Measurements from ENCODE around the gene IGFBP3. TPM values are rescaled to one million over a fixed set of nuclear protein-coding genes. Genes with fewer than 3 reads are reported as not detected.
A peak's percentile ranks its signal among the peaks of the same experiment; 100 is the strongest.

IGFBP3 gene
- total and polyA plus RNA-seq, 2 of the 13 experiments (the other 11 are each of a cell fraction or from before 2014, with no cell fraction given) = 57.5 TPM; not detected in 1

GRCh38 chr7:45917064-45917463 lies 4.0 kb downstream of the IGFBP3 start:
- ATAC-seq (no peak), DNase-seq (ENCODE audit: low spot score) (no peak), FAIRE-seq (no peak)
- no peaks in the 10 kb centered on the region for H3K9me3 ChIP-seq (ENCODE audit: low read length)
- no peak for TF ChIP-seq ZBTB21 (CRISPR knock-in tag; IDR thresholded peaks at IDR 0.05)
- TF ChIP-seq, protein P1, sequence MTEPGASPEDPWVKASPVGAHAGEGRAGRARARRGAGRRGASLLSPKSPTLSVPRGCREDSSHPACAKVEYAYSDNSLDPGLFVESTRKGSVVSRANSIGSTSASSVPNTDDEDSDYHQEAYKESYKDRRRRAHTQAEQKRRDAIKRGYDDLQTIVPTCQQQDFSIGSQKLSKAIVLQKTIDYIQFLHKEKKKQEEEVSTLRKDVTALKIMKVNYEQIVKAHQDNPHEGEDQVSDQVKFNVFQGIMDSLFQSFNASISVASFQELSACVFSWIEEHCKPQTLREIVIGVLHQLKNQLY (CRISPR knock-in tag; IDR thresholded peaks at IDR 0.05) = no peak
- WGBS (ENCODE audit: low lambda C conversion rate) = 59% methylated on average over 12 of the region's 14 CpGs
- no peak overlapping the region for H3K9ac ChIP-seq (ENCODE audit: insufficient read depth, low read depth, low read length)
- POLR2A ChIA-PET = no interaction called here
- H3K4me3 ChIP-seq (replicated peaks in 1 of 3; ENCODE audit: insufficient read depth in 1 of 3, low read depth in 2 of 3, low read length in 3 of 3) = no peak overlapping the region
- H2AFZ ChIP-seq (ENCODE audit: low read length) = no peak overlapping the region
- BruUV-seq (replicated peaks) = no TSS peak
- H3K4me1 ChIP-seq (ENCODE audit: insufficient read depth, low read length) = peaks cover 16% of the 10 kb centered on the region
- in situ Hi-C loops (cut with HindIII; ENCODE audit: extremely low pct_ligation_motif_present, low pct_unique_long_range_greater_than_20kb) (loop anchor here (10.0 kb wide), 1 partner anchor 1268 kb away; no protein-coding TSS in a partner anchor), intact Hi-C loops (cut with micrococcal nuclease; ENCODE audit: unreplicated experiment) (loop anchor here (1.0 kb wide), 1 partner anchor 435 kb away; no protein-coding TSS in a partner anchor)
- no peak overlapping the region for H3K4me2 ChIP-seq (ENCODE audit: low read depth, low read length)
- H3K36me3 ChIP-seq (replicated peaks in 1 of 2; ENCODE audit: control insufficient read depth in 1 of 2, insufficient read depth in 2 of 2, low read length in 2 of 2) = no peaks in the 10 kb centered on the region
- H3K79me2 ChIP-seq (ENCODE audit: insufficient read depth, low read length) = no peaks in the 10 kb centered on the region
- H4K20me1 ChIP-seq (ENCODE audit: insufficient read depth, low read length) = peaks cover 7% of the 10 kb centered on the region; the same call in 1 of the 2 replicates
- CTCF ChIA-PET (ENCODE audit: low intra/inter-chr PET ratio, low total read pairs) = interaction anchor here (1.4 to 2.5 kb wide), 4 partner anchors 45 to 1172 kb away, joined by 5 to 20 read pairs (median 8); partner anchors contain the start of gene CCDC201
- peaks cover 4 to 35% of the 10 kb centered on the region in 2 experiments; a peak in 4 of 5 replicates for H3K27me3 ChIP-seq (ENCODE audit: control insufficient read depth in 1 of 2, insufficient read depth in 2 of 2, low read length in 2 of 2)
- H3K27ac ChIP-seq (ENCODE audit: extremely low read length, insufficient read depth, low read length) = no peak overlapping the region

DNA sequence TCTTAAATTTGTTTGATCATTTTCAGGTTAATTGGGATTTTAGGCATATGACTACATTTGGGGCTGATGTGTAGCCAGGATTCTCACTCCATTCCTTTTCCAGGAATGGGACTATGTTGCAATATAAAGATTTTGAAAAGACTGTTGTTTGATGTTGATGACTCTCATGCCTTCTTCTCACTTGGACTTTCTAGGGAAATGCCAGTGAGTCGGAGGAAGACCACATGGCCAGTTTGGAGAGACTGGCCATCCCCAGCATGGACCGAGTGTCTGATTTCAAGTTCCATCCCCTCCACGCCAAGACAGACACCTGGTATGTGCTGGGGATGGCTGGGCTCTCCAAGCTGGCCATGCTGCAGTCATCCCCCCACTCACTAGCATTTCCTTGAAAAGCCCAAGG lies 5.5 kb downstream of the IGFBP3 start:
- intact Hi-C loops (cut with micrococcal nuclease; ENCODE audit: unreplicated experiment) = no loop called here
- no peak overlapping the region for H3K4me2 ChIP-seq (ENCODE audit: low read depth, low read length)
- H3K27me3 ChIP-seq (ENCODE audit: control insufficient read depth in 1 of 2, insufficient read depth in 2 of 2, low read length in 2 of 2) = peaks cover 2 to 27% of the 10 kb centered on the region in 2 experiments; a peak in 4 of 5 replicates
- ChIA-PET CTCF (ENCODE audit: low intra/inter-chr PET ratio, low total read pairs) (no interaction called here), POLR2A (no interaction called here)
- no peak overlapping the region for H3K9ac ChIP-seq (ENCODE audit: insufficient read depth, low read depth, low read length)
- peaks cover 7% of the 10 kb centered on the region; the same call in 1 of the 2 replicates for H4K20me1 ChIP-seq (ENCODE audit: insufficient read depth, low read length)
- TF ChIP-seq BCL6 (CRISPR knock-in tag; IDR thresholded peaks at IDR 0.05) (peak; percentile 33; the same call in 1 of the 2 replicates), ELF4 (CRISPR knock-in tag; IDR thresholded peaks at IDR 0.05; ENCODE audit: borderline replicate concordance) (no peak)
- no peak for DNase-seq (ENCODE audit: low spot score)
- no peak overlapping the region for H3K4me3 ChIP-seq (replicated peaks in 1 of 3; ENCODE audit: insufficient read depth in 1 of 3, low read depth in 2 of 3, low read length in 3 of 3)
- no peak overlapping the region for H3K27ac ChIP-seq (ENCODE audit: extremely low read length, insufficient read depth, low read length)
- no TSS peak for BruUV-seq (replicated peaks)
- FAIRE-seq = no peak
- H3K36me3 ChIP-seq (replicated peaks in 1 of 2; ENCODE audit: control insufficient read depth in 1 of 2, insufficient read depth in 2 of 2, low read length in 2 of 2) = no peaks in the 10 kb centered on the region
- in situ Hi-C loops (cut with HindIII; ENCODE audit: extremely low pct_ligation_motif_present, low pct_unique_long_range_greater_than_20kb) = loop anchor here (10.0 kb wide), 1 partner anchor 1269 kb away; no protein-coding TSS in a partner anchor
- no peaks in the 10 kb centered on the region for H3K9me3 ChIP-seq (ENCODE audit: low read length)
- no peak for ATAC-seq
- no peak overlapping the region for H2AFZ ChIP-seq (ENCODE audit: low read length)
- no peaks in the 10 kb centered on the region for H3K79me2 ChIP-seq (ENCODE audit: insufficient read depth, low read length)
- H3K4me1 ChIP-seq (ENCODE audit: insufficient read depth, low read length) = peaks cover 11% of the 10 kb centered on the region
- 90% methylated on average over 2 of the region's 3 CpGs for WGBS (ENCODE audit: low lambda C conversion rate)

Data from HepG2 (cell line).